Type B pancreatic cell (in vitro differentiated cells): ENCODE results near the gene ASPDH. TPM values are rescaled to one million over a fixed set of nuclear protein-coding genes. Genes with fewer than 3 reads are reported as not detected.

Experiments
- DNase-seq: peaks from one replicate; pipeline ENCODE4 v3.0.0; 2021; ENCODE audit warnings: mixed read lengths; ENCODE audit not compliant: unreplicated experiment; ENCODE audit errors: extremely low spot score
- H3K27ac Mint-ChIP-seq: 2 replicates; pipeline ENCODE4 v1.8.0; 2021; ENCODE audit warnings: mild to moderate bottlenecking, mixed read lengths
- H3K27me3 Mint-ChIP-seq: 2 replicates; pipeline ENCODE4 v1.8.0; 2021; ENCODE audit warnings: mixed read lengths
- H3K36me3 Mint-ChIP-seq: 2 replicates; pipeline ENCODE4 v1.8.0; 2021; ENCODE audit warnings: mixed read lengths
- H3K4me1 Mint-ChIP-seq: one replicate; pipeline ENCODE4 v1.8.0; 2021; ENCODE audit warnings: mixed read lengths; ENCODE audit not compliant: unreplicated experiment
- H3K4me3 Mint-ChIP-seq: 2 replicates; pipeline ENCODE4 v1.8.0; 2021; ENCODE audit warnings: mild to moderate bottlenecking, mixed read lengths
- H3K9me3 Mint-ChIP-seq: 2 replicates; pipeline ENCODE4 v1.8.0; 2021; ENCODE audit warnings: mixed read lengths
- CTCF ChIP-seq: fragments of 200-600 bp; sonication (generic); conservative IDR thresholded peaks from 2 replicates; pipeline ENCODE4 v1.5.0; 2021; ENCODE audit warnings: antibody characterized with exemption, mild to moderate bottlenecking
- total RNA-seq: library from RNA; stranded (reverse); gene quantifications from 2 replicates; pipeline ENCODE4 v1.2.1, GENCODE V29; 2021; ENCODE audit warnings: low replicate concordance

Gene ASPDH
- total RNA-seq, 1 donor from 2014 or later = not detected

- H3K9me3 Mint-ChIP-seq = no peaks in the 10 kb centered on the region
- peaks cover 21% of the 10 kb centered on the region for H3K36me3 Mint-ChIP-seq
- no peak for DNase-seq
- peak overlapping the region; percentile 67 for H3K4me3 Mint-ChIP-seq
- no peak overlapping the region for H3K27ac Mint-ChIP-seq
- H3K4me1 Mint-ChIP-seq = peaks cover 12% of the 10 kb centered on the region
- peaks cover 3% of the 10 kb centered on the region for H3K27me3 Mint-ChIP-seq
- TF ChIP-seq CTCF = peak; percentile 65
Measured at GRCh38 chr19:50478901-50479715, 34.6 kb downstream of the ASPDH start.

- Mint-ChIP-seq H3K27ac (peak overlapping the region; percentile 99), H3K9me3 (no peaks in the 10 kb centered on the region), H3K4me3 (peak overlapping the region; percentile 99), H3K36me3 (peaks cover 18% of the 10 kb centered on the region), H3K27me3 (peaks cover 3% of the 10 kb centered on the region), H3K4me1 (peaks cover 12% of the 10 kb centered on the region)
- no peak for DNase-seq
- TF ChIP-seq CTCF = no peak
Measured at GRCh38 chr19:50477751-50478515, 35.8 kb downstream of the ASPDH start.

- TF ChIP-seq CTCF = no peak
- H3K9me3 Mint-ChIP-seq = no peaks in the 10 kb centered on the region
- no peak for DNase-seq
- H3K36me3 Mint-ChIP-seq = peaks cover 18% of the 10 kb centered on the region
- peaks cover 12% of the 10 kb centered on the region for H3K4me1 Mint-ChIP-seq
- peak overlapping the region; percentile 99 for H3K4me3 Mint-ChIP-seq
- H3K27ac Mint-ChIP-seq = peak overlapping the region; percentile 99
- peaks cover 3% of the 10 kb centered on the region for H3K27me3 Mint-ChIP-seq
Measured at GRCh38 chr19:50476907-50477238, 36.8 kb downstream of the ASPDH start.

- TF ChIP-seq CTCF = no peak
Measured at GRCh38 chr19:50476224-50476906, 37.3 kb downstream of the ASPDH start, which contains the start of the genes EMC10 and GARIN5A. TSS of gene EMC10 (plus strand) at chr19:50476507. CDS start at chr19:50476545, 38 bp downstream. TSS of gene GARIN5A (minus strand) at chr19:50476848. CDS start at chr19:50476388, 460 bp downstream.

GRCh38 chr19:50475736-50476223 is 37.9 kb downstream of the ASPDH start:
- H3K4me1 Mint-ChIP-seq = peaks cover 12% of the 10 kb centered on the region
- H3K36me3 Mint-ChIP-seq = peaks cover 18% of the 10 kb centered on the region
- peak overlapping the region; percentile 99 for H3K27ac Mint-ChIP-seq
- H3K4me3 Mint-ChIP-seq = peak overlapping the region; percentile 99
- no peaks in the 10 kb centered on the region for H3K9me3 Mint-ChIP-seq
- no peak for DNase-seq
- TF ChIP-seq CTCF = no peak
- peaks cover 3% of the 10 kb centered on the region for H3K27me3 Mint-ChIP-seq

More at GRCh38 chr19:50476224-50476906, 37.3 kb downstream of the ASPDH start, which contains the start of the genes EMC10 and GARIN5A:
- Mint-ChIP-seq H3K9me3 (no peaks in the 10 kb centered on the region), H3K36me3 (peaks cover 18% of the 10 kb centered on the region), H3K4me3 (peak within 1 kb of the TSS; percentile 99), H3K27ac (peak within 1 kb of the TSS; percentile 99), H3K27me3 (peaks cover 3% of the 10 kb centered on the region), H3K4me1 (peaks cover 12% of the 10 kb centered on the region)
- DNase-seq = peak; percentile 95
